HG03159 (cell line): ENCODE results near the gene UTP25.
A peak's percentile ranks its signal among the peaks of the same experiment; 100 is the strongest.
"Not testable (repeated sequence)": the region's sequence is repeated elsewhere in the genome, so short reads cannot be mapped to it uniquely, and the experiment has no call there.

Source experiments
- ATAC-seq: cut with Tn5 transposase; IDR thresholded peaks from one replicate; pipeline ENCODE4 v1.9.1; 2021; ENCODE audit warnings: mild to moderate bottlenecking, moderate library complexity; ENCODE audit not compliant: unreplicated experiment

Gene UTP25

DNA sequence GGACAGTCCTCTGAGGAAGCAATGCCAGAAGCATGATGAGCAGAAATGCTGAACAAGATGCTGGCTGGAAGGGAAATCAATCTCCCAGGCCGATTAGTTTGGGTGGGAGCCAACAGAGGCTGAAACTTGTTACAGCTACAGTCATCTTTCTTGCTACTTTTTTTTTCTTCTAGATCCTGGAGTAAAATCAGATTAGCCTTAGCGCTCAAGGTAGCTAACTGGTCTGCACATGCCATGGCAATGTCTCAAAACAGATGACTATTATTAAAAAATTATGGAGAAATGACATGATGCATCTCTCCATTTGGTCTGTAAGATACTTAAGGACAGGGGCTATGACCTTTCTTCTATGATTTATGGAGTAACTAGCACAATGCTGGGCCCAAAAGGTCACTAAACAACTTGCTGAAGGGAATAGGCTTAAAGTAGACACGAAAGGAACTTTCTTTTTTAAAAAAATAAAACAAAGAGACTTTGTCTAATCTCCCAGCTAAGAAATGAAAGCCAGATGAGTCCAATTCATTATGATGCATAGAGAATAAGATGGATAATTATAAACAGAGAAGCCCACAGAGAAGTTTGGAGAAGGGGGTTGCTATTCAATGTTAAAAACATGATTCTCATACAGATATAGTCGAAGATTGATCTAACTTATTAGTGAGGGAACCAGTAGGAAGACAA, 42.5 kb downstream of the UTP25 start:
- ATAC-seq: no peak

DNA sequence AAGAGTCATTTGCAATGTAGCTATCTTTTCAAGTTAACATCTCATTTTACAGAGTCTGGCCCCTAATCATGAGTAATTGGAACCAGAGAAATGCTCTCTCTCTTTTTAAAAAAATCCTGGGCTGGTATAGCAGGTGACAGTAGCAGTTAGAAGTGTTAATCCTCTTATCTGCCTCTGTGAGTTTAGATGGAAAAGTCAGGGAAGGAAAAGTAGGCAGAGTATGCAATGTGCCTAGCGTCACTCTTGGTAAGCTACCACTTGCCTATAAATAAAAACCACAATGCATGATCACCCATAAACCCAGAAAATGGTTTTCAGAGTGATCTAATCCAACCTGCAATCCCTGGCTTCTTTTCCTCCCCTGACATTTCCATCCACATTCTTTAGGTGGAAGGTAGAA, 43.2 kb downstream of the UTP25 start:
- ATAC-seq: no peak

DNA sequence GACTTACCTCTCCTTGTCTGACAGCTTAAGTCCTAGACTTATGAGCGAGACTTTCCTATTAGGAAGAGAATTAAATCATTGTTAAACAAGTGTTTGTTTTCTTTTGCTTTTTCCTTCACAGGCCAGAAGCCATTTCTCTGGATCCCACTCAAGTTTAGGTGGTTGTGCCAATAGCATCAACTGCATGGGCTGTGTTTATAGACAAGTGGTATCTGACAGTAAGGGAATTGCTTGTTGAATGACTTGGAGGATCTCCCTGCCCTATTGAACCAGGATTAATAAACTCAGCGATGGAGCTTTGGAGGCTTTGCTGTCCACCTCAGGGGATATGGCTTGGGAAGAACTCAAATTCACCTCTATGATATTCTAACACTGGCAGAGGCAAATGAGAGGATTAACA, 43.7 kb downstream of the UTP25 start:
- ATAC-seq: no peak

DNA sequence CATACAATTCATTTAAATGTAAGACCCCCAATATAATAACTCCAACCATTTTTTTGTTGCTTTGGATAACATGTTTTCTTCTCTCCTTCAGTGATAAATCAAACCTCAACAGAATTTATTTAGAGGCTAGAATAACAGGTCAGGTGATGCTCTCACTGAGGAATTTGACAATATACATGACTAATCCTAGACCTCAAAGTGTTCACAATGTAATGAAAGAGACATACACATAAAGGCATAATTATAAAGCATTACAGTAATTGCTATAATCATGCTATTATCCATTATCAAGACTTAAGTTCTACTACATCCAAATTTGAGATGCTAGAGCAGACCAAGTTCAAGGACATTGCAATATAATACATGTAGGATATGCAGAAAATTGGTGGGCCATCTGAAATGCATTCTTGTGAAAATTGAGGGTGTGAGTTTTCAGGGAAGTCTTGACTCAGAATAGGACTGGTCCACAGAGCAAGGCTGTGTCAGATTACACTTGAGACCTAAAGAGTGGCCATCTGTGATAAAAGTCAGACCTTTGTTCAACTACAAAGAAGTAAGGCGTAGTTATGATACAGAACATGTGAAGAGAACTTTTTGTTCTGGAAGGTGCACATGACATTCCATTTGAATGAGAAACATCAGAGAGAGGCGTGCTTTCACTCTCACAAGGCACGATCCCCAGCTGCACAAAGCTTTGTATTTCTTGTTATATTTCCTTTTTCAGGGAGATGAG, 45.5 kb downstream of the UTP25 start:
- no peak for ATAC-seq

DNA sequence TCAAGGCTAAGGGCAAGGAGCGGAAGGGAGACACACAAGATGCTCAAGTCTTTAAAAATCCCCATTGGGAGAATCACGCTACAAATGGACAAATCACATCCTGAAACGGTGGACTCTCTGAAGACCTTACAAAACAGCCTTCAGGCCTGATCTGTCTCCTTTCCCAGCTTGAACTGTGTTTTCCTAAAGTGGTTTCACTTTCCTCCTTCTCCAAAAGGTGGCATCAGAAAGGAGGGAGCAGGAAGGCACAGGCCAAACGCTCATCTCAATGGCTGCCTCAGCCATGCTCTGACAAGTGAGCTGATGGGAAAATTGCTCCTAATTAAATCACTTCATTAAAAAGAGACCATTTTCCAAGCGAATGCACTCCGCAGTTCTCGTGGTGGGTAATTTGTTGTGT, 47.7 kb downstream of the UTP25 start:
- ATAC-seq: no peak

DNA sequence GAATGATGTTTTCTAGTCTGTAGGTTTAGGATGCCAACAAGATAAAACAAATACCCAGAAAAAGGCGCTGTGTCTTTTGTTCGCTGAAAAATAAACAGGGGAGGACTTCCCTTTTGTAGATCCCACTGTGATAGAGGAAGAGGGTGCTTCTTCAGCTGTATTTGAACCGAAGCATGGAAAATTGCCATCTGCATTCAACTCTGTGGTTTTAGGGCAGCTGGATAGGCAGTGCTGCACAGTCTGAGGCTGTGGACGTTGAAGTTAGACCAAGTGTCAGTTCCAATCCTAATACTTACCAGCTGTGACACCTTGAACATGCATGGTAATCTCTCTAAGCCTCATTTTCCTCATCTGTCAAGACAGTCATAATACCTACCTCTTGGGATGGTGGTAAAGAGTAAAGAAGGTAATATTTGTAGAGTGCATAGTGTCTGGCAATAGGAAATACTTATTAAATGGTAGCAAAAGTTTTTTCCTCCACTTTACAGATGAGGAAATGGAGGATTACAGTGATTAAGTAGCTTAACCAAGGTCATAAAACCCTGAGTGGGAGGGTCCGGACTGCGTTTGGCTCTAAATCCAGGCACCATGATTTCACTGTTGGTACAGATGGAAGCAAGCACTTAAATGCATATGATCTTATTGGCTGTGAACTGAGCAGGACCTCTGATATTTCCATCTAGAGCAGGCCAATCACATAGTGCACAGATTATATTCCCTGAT, 48.5 kb downstream of the UTP25 start:
- no peak for ATAC-seq

DNA sequence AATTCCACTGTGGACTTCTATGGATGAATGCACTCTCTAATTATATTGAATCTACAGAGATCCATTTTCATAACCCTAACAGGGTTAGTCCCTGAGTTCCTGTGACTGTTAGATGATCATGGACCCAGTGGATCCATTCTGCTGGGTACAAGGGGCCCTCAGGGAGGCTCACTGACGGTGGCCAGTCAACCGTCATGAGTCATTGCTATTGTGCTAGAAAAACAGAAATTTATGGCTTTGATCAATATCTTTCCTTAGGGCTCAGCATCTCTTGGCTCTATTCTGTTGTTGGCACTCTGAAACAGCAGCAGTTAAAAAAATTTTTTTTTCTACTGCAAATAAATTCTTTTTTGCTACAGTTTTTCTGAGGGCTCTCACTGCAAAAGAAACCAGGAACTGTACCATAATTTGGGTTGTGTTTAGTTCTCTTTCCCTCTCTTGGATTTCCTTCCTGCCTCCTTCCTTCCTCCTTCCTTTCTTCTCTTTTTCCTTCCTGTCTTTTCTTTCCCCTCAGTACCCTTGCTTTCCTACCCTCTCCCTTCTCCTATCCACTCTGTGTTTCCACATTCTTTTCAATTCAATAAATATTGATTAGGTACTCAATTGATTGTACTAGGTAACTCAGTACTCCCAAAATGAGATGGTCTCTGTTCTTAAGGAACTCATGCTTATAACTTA, 49.5 kb downstream of the UTP25 start:
- ATAC-seq: no peak

DNA sequence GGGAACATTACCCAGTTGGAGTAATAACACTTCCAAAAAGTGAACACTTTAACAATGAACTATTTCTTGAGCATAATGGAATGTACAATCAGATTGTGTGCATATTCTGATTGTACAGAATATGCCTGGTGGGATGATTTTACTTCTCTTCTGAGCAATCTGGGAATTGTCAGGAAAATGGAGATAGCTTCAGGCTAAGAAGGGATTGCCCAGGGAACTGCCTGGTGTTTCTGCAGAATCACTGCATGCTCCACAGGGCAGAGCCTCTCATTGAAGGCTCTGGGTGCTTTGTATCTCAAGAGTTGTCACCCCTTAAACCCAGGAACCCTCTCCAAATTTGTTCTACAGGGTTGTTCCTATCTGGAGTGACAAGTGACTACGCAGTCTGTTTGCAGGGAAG, 51.2 kb downstream of the UTP25 start:
- ATAC-seq: no peak

DNA sequence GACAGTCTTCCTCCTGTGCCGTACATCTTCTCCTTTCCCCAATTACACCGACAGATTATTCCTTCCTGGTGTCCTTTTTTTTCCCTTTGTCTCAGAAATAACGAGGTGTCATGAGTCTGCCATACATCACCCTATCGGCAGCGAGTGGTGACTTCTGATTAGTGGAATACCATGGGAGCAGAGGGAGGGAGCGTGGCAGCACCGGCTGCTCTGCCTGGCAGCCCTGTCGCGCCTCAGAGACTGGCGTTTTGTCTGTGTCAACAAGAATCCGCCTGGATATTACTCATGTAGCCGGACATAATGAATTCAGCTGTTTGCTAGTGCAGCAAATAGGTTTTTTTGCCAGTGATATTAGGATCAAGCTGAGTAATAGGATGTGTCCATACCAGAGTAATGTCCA, 51.8 kb downstream of the UTP25 start:
- no peak for ATAC-seq

DNA sequence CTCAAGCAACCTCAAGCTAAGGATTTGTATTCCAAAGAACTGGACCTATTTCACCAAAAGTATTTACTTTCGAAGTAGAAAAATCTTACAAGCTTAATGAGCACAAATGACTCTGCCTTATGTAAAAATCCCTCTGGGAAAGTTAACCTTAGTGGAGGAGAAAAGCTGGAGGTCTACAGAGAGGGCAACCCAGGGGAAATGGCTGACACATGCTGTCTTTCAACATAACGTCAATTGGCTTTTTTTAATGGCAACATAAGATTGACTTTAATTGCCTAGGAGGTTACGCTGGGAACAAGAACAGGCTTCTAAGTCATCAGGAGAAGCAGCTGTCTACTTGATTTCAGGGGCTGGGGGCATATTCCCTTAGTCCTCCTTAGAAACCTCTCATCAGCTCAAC, 52.3 kb downstream of the UTP25 start:
- ATAC-seq: no peak

DNA sequence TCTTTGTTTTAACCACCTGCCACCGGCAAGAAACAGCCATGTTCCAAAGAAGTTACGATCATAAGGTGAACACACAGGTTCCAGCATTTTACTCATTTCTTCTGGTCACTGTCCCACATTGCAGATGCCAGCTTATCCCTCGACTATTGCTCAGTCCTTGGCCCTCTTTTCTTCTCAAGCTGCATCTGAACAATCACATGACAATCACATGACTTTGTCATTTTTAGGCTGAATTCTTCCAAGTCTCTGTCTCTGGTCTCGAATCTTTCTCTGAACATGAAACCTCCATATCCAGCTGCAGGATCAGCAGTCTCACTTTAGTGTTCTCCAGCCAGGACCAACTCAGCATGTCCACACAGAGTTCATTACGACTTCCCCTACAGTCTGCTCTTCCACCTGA, 53.8 kb downstream of the UTP25 start:
- no peak for ATAC-seq

DNA sequence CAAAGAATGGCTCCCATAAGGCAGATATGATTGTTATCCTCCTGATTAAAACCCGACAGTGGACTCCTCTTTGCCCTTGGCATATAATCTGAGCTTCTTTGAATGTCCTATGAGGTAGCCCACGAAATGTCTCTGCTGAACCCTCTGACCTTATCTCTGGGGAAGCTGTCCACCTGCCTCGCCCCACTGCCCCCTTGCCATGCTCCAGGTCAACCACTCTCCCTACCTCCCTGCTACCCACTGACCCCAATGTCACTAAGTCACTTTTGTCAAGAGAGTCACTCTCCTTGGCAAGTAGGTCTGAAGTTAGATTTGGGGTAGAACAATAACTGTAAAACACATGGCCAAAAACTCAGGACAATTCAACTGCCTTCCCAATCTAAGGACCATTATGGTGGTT, 54.5 kb downstream of the UTP25 start:
- ATAC-seq: no peak

DNA sequence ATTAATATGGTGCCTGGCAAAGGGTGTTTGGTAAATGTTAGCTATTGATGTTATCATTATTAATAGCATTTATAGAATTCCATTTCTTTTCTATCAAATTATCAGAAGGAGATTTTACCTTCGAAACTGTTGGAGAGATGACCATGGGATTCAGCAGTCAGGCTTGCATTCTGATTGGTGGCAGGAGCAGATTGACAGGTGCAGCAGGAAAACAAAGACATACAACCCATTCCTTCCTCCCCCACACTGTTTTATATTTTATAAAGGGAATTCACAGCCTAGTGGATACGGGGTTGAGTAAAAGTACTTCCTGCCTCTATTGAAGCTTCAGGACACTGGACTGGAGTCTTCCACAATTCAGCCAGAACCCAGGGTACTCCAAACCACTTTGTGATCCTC, 55.2 kb downstream of the UTP25 start:
- no peak for ATAC-seq

DNA sequence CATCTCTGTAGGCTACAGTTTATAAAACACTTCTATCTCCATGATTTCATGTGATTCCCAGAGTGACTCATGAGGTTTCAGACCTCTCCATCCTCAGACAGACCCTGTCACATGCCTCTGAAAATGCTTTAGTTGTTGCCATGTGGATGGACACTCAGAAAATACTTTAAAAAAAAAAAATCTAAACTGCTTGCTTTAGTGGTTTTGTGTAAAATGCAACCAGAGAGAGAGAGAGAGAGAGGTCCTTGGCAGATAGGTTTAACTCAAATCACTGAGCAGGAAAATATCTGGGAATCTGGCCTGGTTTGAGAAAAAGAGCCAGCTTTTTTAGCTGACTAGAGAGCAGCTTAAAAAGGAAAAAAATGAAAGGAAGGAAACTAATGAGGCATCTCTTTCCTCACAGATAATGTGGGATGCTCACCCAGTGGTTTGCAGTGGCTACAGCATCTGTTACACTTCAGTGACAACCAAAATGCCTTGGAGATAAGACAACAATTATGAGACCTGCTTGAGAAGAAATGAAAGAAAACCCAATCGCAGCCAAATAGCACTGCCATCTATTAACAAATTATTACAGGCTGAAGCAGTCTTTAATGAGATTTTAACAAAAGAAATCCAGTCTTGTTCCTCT, 55.7 kb downstream of the UTP25 start:
- no peak for ATAC-seq

DNA sequence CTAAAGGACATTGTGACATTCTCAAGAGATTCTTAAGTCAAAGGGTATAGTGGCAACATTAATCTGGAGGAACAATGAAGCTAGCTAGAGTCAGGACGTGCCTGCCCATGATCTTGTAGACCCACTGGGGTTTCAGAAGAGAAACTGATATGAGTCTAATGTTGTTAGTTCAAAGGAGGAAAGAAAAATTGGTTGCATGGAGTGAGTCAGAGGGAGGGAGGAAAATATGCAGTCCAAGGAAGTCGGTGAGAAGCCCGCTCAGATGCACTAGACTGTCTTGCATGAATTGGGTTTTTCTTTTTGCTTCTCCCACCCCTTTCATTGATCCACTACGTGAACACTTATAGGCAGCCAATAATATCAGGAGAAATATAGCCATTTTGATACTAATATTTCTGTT, 56.5 kb downstream of the UTP25 start:
- ATAC-seq: no peak

DNA sequence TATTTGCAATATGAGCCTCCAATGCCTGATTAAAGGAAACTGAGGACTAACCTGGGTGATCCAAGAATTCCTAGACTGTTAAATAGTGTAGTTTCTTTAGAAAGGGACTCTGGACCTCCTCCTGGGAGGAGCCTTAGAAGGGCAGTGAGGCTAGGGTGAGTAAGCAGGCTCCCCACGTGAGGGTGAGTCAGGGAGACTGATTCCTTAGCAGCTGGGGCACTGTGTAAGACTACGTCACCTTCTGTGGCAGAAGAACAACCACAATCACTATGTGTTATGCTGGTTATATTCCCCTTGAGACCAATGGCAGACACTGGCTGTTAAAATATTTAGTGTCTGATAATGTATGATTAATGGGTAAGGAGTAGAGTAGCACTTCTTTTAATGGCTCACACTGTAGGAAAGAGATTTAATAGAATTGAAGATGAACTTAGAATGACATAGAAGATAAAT, 56.9 kb downstream of the UTP25 start:
- ATAC-seq: peak; percentile 84

DNA sequence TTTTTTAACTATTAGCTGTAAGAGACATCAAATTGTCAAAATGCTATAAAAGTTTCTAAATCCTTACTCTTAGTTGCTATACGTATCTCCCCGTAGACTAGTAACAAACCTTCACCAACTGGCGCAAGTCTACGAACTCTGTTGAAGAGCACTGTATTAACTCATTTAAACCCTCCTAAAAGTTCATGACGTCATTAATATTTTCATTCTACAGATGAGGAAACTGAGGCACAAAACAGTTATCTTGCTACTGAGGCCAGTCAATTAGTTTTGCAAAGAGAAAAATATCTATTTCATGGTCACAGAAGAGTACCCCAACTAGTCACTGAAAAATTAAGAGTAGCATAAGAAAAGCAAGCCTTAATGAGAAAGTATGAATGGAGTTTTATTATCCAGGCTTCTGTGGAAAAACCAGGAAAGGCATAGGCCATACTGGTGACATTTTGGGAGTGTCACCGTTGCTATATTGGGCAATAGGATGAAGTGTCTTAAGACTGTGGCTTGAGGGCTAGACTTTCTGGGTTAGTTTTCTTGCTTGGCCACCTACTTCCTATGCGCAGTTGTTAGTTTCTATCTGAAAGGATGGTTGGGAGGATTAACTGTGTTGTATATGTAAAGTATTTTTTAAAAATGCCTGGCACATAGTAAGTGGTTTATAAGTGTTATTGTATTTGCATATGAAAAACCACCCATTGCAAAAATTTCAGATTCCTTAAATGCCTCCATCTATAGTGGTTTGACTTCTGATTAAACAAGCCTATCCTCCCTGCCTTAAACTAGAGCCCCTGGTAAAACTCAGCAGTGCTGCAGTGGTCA, 57.8 kb downstream of the UTP25 start:
- ATAC-seq: no peak

DNA sequence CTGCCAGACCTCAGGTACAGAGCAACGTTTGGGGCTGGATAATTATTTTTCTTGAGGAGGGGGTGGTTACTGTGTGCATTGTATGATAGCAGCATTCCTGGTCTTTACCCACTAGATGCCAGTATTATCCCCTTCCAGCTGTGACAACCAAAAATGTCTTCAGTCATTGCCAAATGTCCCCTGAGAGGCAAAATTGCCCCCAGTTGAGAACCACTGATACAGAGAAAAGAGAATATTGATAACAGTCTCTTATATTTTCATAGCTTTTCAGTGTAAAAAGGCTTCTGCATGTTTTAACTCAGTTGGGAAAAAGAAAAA, 58.4 kb downstream of the UTP25 start:
- no peak for ATAC-seq

DNA sequence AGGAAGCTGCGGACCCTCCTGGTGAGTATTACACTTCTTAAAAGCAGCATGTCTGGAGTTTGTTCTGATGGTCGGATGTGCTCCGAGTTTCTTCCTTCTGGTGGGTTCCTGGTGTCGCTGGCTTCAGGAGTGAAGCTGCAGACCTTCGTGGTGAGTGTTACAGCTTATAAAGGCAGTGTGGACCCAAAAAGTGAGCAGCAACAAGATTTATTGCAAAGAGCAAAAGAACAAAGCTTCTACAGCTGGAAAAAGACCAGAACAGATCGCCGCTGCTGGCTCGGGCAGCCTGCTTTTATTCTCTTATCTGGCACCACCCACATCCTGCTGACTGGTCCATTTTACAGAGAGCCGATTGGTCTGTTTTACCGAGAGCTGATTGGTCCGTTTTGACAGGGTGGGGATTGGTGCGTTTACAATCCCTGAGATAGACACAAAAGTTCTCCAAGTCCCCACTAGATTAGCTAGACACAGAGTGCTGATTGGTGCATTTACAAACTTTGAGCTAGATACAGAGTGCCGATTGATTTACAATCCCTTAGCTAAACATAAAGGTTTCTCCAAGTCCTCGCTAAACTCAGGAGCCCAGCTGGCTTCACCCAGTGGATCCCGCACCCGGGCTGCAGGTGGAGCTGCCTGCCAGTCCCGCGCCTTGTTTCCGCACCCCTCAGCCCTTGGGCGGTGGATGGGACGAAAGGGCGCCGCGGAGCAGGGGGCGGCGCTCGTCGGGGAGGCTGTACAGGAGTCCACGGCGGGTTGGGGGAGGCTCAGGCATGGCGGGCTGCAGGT, 60.7 kb downstream of the UTP25 start:
- not testable (repeated sequence) for ATAC-seq

DNA sequence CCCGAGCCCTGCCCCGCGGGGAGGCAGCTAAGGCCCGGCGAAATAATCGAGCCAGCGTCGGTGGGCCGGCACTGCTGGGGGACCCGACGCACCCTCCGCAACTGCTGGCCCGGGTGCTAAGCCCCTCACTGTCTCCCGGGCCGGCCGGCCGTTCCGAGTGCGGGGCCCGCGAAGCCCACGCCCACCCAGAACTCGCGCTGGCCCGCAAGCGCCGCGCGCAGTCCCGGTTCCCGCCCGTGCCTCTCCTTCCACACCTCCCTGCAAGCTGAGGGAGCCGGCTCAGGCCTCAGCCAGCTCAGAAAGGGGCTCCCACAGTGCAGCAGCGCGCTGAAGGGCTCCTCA, 61.3 kb downstream of the UTP25 start:
- no peak for ATAC-seq
